Tibial nerve (tissue), 4 donors: ENCODE data around the gene ADAM19. TPM values are rescaled to one million over a fixed set of nuclear protein-coding genes. Genes with fewer than 3 reads are reported as not detected.

Experiments
- DNase-seq, 2 donors: peaks; one replicate each; pipeline ENCODE4 v3.0.0-alpha.2; 2019; ENCODE audit warnings: low spot score in 2 of 2
- H3K27ac ChIP-seq, 4 donors: fragments of 200-600 bp; sonication (generic) in 3 of 4; one replicate each; pipeline ENCODE4 v1.5.1; 2017 to 2019; ENCODE audit warnings: mild to moderate bottlenecking in 1 of 4
- H3K27me3 ChIP-seq, 2 donors: fragments of 200-600 bp; sonication (generic) in 1 of 2; one replicate each; pipeline versions ENCODE4 v1.5.1 to v1.6.0; 2017 to 2019
- H3K36me3 ChIP-seq, 3 donors: fragments of 200-600 bp; sonication (generic); one replicate each; pipeline ENCODE4 v1.5.1; 2018 to 2019
- H3K4me1 ChIP-seq, 4 donors: fragments of 200-600 bp; sonication (generic) in 3 of 4; one replicate each; pipeline ENCODE4 v1.5.1; 2017 to 2019
- H3K4me3 ChIP-seq, 4 donors: fragments of 200-600 bp; sonication (generic) in 3 of 4; one replicate each; pipeline ENCODE4 v1.5.1; 2017 to 2019; ENCODE audit warnings: mild to moderate bottlenecking in 1 of 4, moderate library complexity in 1 of 4
- H3K9me3 ChIP-seq, 4 donors: fragments of 200-600 bp; sonication (generic) in 3 of 4; one replicate each; pipeline ENCODE4 v1.5.1; 2017 to 2019
- EP300 ChIP-seq, 2 donors: sonication (generic); formaldehyde crosslinking; IDR thresholded peaks; one replicate each; pipeline ENCODE4 v1.6.1; 2017; ENCODE audit warnings: antibody characterized with exemption in 2 of 2, mild to moderate bottlenecking in 1 of 2
- POLR2A ChIP-seq, 2 donors: fragments of 450-650 bp; IDR thresholded peaks; one replicate each; pipeline ENCODE4 v1.6.1; 2017; ENCODE audit warnings: antibody characterized with exemption in 2 of 2, mild to moderate bottlenecking in 2 of 2, moderate library complexity in 2 of 2
- WGBS, 2 donors: methylation state at CpG; one replicate each; pipeline ENCODE4 v1.1.5; 2018; 5-methylcytosine and 5-hydroxymethylcytosine counted together
- total RNA-seq, 4 donors: library from RNA; depleted of rRNA; stranded (reverse); fragments of >200 nt; gene quantifications; one replicate each; pipeline ENCODE4 v1.1.0, GENCODE V29; 2016
- TF ChIP-seq, protein P1 (sequence below), 5 experiments: fragments of 200-600 bp in 3 of 5; fragments of 450-650 bp in 2 of 5; sonication (generic) in 3 of 5; IDR thresholded peaks; one replicate each; pipeline ENCODE4 v1.5.1; 2016 to 2019; ENCODE audit warnings: antibody characterized with exemption in 5 of 5, mild to moderate bottlenecking in 3 of 5, moderate library complexity in 2 of 5

Gene ADAM19
- total RNA-seq, 4 donors from 2014 or later: 7.2 to 13.2 (median 9.5) TPM

GRCh38 chr5:157446412-157446935 is 129.1 kb downstream of the ADAM19 start:
- Histone ChIP-seq H3K27ac (no peak overlapping the region), H3K36me3 (no peaks in the 10 kb centered on the region), H3K4me1 (peaks cover 0 to 19% (median 0%) of the 10 kb centered on the region in 4 donors), H3K4me3 (no peak overlapping the region), H3K27me3 (no peaks in the 10 kb centered on the region), H3K9me3 (no peaks in the 10 kb centered on the region)
- TF ChIP-seq, protein P1, sequence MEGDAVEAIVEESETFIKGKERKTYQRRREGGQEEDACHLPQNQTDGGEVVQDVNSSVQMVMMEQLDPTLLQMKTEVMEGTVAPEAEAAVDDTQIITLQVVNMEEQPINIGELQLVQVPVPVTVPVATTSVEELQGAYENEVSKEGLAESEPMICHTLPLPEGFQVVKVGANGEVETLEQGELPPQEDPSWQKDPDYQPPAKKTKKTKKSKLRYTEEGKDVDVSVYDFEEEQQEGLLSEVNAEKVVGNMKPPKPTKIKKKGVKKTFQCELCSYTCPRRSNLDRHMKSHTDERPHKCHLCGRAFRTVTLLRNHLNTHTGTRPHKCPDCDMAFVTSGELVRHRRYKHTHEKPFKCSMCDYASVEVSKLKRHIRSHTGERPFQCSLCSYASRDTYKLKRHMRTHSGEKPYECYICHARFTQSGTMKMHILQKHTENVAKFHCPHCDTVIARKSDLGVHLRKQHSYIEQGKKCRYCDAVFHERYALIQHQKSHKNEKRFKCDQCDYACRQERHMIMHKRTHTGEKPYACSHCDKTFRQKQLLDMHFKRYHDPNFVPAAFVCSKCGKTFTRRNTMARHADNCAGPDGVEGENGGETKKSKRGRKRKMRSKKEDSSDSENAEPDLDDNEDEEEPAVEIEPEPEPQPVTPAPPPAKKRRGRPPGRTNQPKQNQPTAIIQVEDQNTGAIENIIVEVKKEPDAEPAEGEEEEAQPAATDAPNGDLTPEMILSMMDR (IDR thresholded peaks at IDR 0.05): no peak
- TF ChIP-seq EP300 (IDR thresholded peaks at IDR 0.05) (no peak), POLR2A (IDR thresholded peaks at IDR 0.05) (no peak)
- DNase-seq: no peak
- 93 to 96% methylated on average over 9 of the region's 9 CpGs for WGBS, 2 donors

GRCh38 chr5:157445745-157446411 is 129.7 kb downstream of the ADAM19 start:
- H3K27me3 ChIP-seq: no peaks in the 10 kb centered on the region
- H3K9me3 ChIP-seq: no peaks in the 10 kb centered on the region
- H3K4me3 ChIP-seq: no peak overlapping the region
- TF ChIP-seq, protein P1 (IDR thresholded peaks at IDR 0.05): no peak
- WGBS, 2 donors: 90 to 93% methylated on average over 5 of the region's 5 CpGs
- no peak overlapping the region for H3K27ac ChIP-seq
- no peaks in the 10 kb centered on the region for H3K36me3 ChIP-seq
- no peak for DNase-seq
- peaks cover 0 to 19% (median 0%) of the 10 kb centered on the region in 4 donors for H3K4me1 ChIP-seq

- no peak for DNase-seq
- TF ChIP-seq, protein P1 (IDR thresholded peaks at IDR 0.05): no peak
These were observed 131.4 kb downstream of the ADAM19 start for GRCh38 chr5:157444224-157444623.

DNA sequence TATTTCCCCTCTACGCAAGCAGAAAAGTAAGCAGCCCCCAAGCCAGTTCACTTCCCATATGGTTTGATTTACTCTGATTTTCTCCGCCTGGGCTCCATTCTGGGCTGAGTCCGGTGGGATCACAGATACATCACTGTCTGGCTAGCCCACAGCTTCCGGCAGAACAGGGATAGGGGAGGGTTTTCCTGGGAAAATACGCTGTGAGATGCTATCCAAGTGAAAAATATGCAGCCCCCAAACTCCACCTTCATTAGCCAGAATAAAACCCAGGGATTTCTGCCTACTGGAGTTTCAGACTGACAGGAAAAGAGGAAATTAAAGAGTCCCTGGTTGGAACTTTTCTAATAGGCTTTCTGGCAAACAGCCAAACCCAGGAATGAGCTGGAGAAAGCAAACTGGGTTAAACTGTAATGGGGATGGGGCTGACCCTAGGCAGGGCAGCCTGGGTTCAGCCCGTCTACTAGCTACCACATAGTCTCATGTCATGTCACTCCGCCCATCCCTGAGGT is 132.5 kb downstream of the ADAM19 start:
- 50 to 55% methylated on average over 6 to 7 of the region's 7 CpGs for WGBS, 2 donors
- Histone ChIP-seq H3K27me3 (no peaks in the 10 kb centered on the region), H3K27ac (no peak overlapping the region), H3K4me3 (no peak overlapping the region), H3K36me3 (no peaks in the 10 kb centered on the region), H3K9me3 (no peaks in the 10 kb centered on the region), H3K4me1 (peaks cover 0 to 7% (median 0%) of the 10 kb centered on the region in 4 donors)
- no peak for DNase-seq
- TF ChIP-seq EP300 (IDR thresholded peaks at IDR 0.05): no peak
- TF ChIP-seq, protein P1 (IDR thresholded peaks at IDR 0.05): no peak
- TF ChIP-seq POLR2A (IDR thresholded peaks at IDR 0.05): no peak

More at GRCh38 chr5:157444224-157444623, 131.4 kb downstream of the ADAM19 start:
- WGBS, 2 donors: 60 to 63% methylated on average over 4 of the region's 4 CpGs
- H3K4me1 ChIP-seq: peaks cover 0 to 12% (median 0%) of the 10 kb centered on the region in 4 donors
- no peaks in the 10 kb centered on the region for H3K27me3 ChIP-seq
- H3K4me3 ChIP-seq: no peak overlapping the region
- no peaks in the 10 kb centered on the region for H3K9me3 ChIP-seq
- H3K27ac ChIP-seq: no peak overlapping the region
- no peaks in the 10 kb centered on the region for H3K36me3 ChIP-seq

GRCh38 chr5:157434096-157434495 is 141.5 kb downstream of the ADAM19 start:
- Histone ChIP-seq H3K4me1 (peaks cover 0 to 7% (median 0%) of the 10 kb centered on the region in 4 donors), H3K9me3 (no peaks in the 10 kb centered on the region), H3K27ac (no peak overlapping the region), H3K36me3 (no peaks in the 10 kb centered on the region), H3K4me3 (no peak overlapping the region), H3K27me3 (no peaks in the 10 kb centered on the region)
- no peak for DNase-seq
- no peak for TF ChIP-seq EP300 (IDR thresholded peaks at IDR 0.05)
- WGBS, 2 donors: 84 to 85% methylated on average over 4 of the region's 4 CpGs
